HL-60 (cell line): ENCODE data around the gene LENG9.

Experiments
- DNase-seq, 2 experiments: peaks; one replicate each; pipeline ENCODE4 v3.0.0-alpha.2; 2010 to 2020; ENCODE audit warnings: low read depth in 1 of 2, low spot score in 1 of 2
- H3K27ac ChIP-seq: fragments of 250-450 bp; sonication (Bioruptor Pico); replicated peaks from 2 replicates; pipeline ENCODE4 v1.5.1; 2020; ENCODE audit warnings: mild to moderate bottlenecking, moderate library complexity
- H3K27me3 ChIP-seq: fragments of 250-450 bp; sonication (Bioruptor Pico); 2 replicates; pipeline ENCODE4 v1.5.1; 2021; ENCODE audit warnings: mild to moderate bottlenecking, moderate library complexity; ENCODE audit not compliant: insufficient read depth, poor library complexity, severe bottlenecking
- H3K4me3 ChIP-seq: replicated peaks from 2 replicates; pipeline ENCODE4 v1.5.1; 2011; ENCODE audit warnings: mild to moderate bottlenecking, control low read depth, low read length; ENCODE audit not compliant: insufficient read depth
- GABPA ChIP-seq: IDR thresholded peaks from 2 replicates; pipeline ENCODE4 v1.6.1; 2012; ENCODE audit warnings: low read depth
- POLR2AphosphoS5 ChIP-seq: IDR thresholded peaks from 2 replicates; pipeline ENCODE4 v1.6.1; 2012; ENCODE audit warnings: low read depth
- REST ChIP-seq: IDR thresholded peaks from 2 replicates; pipeline ENCODE4 v1.6.1; 2012; ENCODE audit warnings: low read depth; ENCODE audit not compliant: insufficient replicate concordance
- SPI1 ChIP-seq: IDR thresholded peaks from 2 replicates; pipeline ENCODE4 v1.6.1; 2012; ENCODE audit warnings: low read depth, mild to moderate bottlenecking, borderline replicate concordance
- TF ChIP-seq, protein P1 (sequence below): IDR thresholded peaks from one replicate; pipeline ENCODE4 v1.5.1; 2011; ENCODE audit warnings: low read length, control low read depth, inconsistent platforms; ENCODE audit not compliant: insufficient read depth

LENG9 gene

GRCh38 chr19:54431255-54431838, 32.2 kb downstream of the LENG9 start:
- Histone ChIP-seq H3K27ac (no peak overlapping the region), H3K27me3 (peaks cover 18% of the 10 kb centered on the region), H3K4me3 (no peak overlapping the region)
- no peak for TF ChIP-seq SPI1
- TF ChIP-seq REST: no peak
- TF ChIP-seq POLR2AphosphoS5: no peak
- no peak for TF ChIP-seq GABPA
- TF ChIP-seq, protein P1, sequence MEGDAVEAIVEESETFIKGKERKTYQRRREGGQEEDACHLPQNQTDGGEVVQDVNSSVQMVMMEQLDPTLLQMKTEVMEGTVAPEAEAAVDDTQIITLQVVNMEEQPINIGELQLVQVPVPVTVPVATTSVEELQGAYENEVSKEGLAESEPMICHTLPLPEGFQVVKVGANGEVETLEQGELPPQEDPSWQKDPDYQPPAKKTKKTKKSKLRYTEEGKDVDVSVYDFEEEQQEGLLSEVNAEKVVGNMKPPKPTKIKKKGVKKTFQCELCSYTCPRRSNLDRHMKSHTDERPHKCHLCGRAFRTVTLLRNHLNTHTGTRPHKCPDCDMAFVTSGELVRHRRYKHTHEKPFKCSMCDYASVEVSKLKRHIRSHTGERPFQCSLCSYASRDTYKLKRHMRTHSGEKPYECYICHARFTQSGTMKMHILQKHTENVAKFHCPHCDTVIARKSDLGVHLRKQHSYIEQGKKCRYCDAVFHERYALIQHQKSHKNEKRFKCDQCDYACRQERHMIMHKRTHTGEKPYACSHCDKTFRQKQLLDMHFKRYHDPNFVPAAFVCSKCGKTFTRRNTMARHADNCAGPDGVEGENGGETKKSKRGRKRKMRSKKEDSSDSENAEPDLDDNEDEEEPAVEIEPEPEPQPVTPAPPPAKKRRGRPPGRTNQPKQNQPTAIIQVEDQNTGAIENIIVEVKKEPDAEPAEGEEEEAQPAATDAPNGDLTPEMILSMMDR: no peak
- no peak for DNase-seq

- Histone ChIP-seq H3K27ac (no peak overlapping the region), H3K27me3 (peaks cover 22% of the 10 kb centered on the region), H3K4me3 (no peak overlapping the region)
- DNase-seq: peak in 1 of 2 experiments; percentile 22
- no peak for TF ChIP-seq REST
- TF ChIP-seq SPI1: no peak
- TF ChIP-seq, protein P1: no peak
- TF ChIP-seq POLR2AphosphoS5: no peak
- no peak for TF ChIP-seq GABPA
These were observed 33.0 kb downstream of the LENG9 start for GRCh38 chr19:54430306-54431254.

DNA sequence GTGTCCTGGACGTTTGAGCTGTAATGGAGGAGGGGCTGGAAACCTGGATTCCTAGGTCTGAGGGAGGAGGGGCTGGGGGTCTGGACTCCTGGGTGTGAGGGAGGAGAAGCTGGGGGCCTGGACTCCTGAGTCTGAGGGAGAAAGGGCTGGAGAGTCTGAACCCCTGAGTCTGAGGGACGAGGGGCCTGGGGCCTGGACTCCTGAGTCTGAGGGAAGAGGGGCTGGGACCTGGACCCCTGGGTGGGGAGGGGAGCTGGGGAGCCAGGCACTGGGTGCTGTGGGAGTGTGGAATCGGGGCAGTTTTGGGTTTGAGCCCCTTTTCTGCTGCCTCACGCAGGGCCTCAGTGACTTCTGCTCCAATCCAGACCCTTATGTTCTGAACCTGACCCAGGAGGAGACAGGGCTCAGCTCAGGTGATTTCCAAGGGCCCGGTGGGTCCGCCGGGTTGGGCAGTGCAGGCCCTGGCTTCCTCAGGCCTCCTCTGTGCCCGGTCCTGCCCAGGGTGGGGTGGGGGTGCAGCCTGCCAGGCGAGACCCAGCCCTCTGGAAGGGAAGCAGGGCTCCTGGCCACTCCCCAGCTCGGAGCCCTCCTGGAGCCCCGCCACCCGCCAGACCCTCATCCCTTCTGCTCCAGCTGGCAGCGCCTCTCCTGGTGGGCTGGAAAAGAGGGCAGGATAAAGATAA, 33.9 kb downstream of the LENG9 start:
- no peak overlapping the region for H3K4me3 ChIP-seq
- TF ChIP-seq REST: no peak
- no peak for TF ChIP-seq GABPA
- no peak for TF ChIP-seq POLR2AphosphoS5
- TF ChIP-seq SPI1: no peak
- TF ChIP-seq, protein P1: no peak
- peaks cover 22% of the 10 kb centered on the region for H3K27me3 ChIP-seq
- no peak overlapping the region for H3K27ac ChIP-seq
- no peak for DNase-seq
